NB4 (cell line): Measurements from ENCODE around the gene DRC1.

Source experiments
- DNase-seq: peaks from one replicate; pipeline ENCODE4 v3.0.0; 2010; ENCODE audit warnings: low read depth
- H3K4me3 ChIP-seq: one replicate; pipeline ENCODE4 v1.5.1; 2011; ENCODE audit warnings: mild to moderate bottlenecking, low read depth, low read length, moderate library complexity
- MYC ChIP-seq: IDR thresholded peaks from 2 replicates; pipeline ENCODE4 v1.6.1; 2011; ENCODE audit warnings: low read depth, low read length
- POLR2A ChIP-seq: IDR thresholded peaks from 2 replicates; pipeline ENCODE4 v1.6.1; 2011; ENCODE audit warnings: mild to moderate bottlenecking; ENCODE audit not compliant: insufficient read length; ENCODE audit errors: extremely low read depth
- TF ChIP-seq, protein P1 (sequence below): IDR thresholded peaks from 2 replicates; pipeline ENCODE4 v1.6.1; 2011; ENCODE audit warnings: low read depth, low read length
- TF ChIP-seq, protein P2 (sequence below): IDR thresholded peaks from one replicate; pipeline ENCODE4 v1.5.1; 2012; ENCODE audit warnings: low read depth, low read length

DRC1 gene

DNA sequence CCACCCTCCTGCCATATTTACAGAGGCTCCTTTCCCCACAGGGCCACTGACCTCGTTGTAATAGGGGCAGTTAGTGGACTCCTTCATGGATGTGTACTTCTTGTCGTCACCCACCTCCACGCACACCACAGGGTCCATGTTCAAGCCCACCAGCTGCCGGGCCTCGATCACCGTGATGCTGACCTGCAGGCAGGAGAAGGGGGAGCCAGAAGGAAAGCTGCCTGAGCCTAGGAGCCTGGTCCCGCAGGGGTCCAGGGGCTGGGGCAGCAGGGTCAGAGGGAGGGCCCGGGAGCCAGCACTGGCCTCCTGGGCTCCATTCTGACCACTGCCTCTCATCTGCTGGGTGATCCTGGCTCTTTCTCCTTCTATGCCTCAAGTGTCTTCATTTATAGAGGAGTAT, 93.2 kb downstream of the DRC1 start:
- no peak for TF ChIP-seq POLR2A
- TF ChIP-seq MYC: no peak
- TF ChIP-seq, protein P1, sequence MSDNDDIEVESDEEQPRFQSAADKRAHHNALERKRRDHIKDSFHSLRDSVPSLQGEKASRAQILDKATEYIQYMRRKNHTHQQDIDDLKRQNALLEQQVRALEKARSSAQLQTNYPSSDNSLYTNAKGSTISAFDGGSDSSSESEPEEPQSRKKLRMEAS: no peak
- TF ChIP-seq, protein P2, sequence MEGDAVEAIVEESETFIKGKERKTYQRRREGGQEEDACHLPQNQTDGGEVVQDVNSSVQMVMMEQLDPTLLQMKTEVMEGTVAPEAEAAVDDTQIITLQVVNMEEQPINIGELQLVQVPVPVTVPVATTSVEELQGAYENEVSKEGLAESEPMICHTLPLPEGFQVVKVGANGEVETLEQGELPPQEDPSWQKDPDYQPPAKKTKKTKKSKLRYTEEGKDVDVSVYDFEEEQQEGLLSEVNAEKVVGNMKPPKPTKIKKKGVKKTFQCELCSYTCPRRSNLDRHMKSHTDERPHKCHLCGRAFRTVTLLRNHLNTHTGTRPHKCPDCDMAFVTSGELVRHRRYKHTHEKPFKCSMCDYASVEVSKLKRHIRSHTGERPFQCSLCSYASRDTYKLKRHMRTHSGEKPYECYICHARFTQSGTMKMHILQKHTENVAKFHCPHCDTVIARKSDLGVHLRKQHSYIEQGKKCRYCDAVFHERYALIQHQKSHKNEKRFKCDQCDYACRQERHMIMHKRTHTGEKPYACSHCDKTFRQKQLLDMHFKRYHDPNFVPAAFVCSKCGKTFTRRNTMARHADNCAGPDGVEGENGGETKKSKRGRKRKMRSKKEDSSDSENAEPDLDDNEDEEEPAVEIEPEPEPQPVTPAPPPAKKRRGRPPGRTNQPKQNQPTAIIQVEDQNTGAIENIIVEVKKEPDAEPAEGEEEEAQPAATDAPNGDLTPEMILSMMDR: no peak
- DNase-seq: no peak
- H3K4me3 ChIP-seq: no peak overlapping the region

DNA sequence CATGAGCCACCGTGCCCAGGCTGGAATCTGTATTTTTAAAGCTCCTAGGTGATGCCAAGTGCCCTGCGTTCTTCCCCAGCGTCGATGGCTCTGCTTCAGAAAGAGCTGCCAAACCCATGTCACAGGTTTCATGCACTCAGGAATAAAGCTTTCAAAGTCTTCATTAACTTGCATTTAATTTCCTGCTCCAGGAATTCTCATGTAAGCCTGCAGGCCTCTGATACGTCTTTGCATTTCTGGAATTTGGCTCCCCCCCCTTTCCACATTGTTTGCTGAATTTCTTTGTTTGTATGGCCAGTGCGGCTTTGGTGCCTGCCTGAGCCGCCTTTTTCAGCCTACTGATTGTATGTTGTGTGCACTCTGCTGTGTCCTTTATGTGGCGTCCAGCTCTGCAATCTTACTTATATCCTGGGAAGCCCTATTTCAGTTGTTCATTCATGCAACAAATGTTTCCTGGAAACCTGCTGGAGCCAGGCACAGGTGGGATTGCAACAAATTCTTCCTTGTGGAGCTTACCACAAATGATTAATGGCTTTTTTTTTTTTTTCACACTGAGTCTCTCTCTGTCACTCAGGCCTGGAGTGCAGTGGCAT, 94.1 kb downstream of the DRC1 start:
- DNase-seq: no peak
- no peak overlapping the region for H3K4me3 ChIP-seq
- no peak for TF ChIP-seq POLR2A
- TF ChIP-seq, protein P1: no peak
- TF ChIP-seq, protein P2: no peak
- no peak for TF ChIP-seq MYC

DNA sequence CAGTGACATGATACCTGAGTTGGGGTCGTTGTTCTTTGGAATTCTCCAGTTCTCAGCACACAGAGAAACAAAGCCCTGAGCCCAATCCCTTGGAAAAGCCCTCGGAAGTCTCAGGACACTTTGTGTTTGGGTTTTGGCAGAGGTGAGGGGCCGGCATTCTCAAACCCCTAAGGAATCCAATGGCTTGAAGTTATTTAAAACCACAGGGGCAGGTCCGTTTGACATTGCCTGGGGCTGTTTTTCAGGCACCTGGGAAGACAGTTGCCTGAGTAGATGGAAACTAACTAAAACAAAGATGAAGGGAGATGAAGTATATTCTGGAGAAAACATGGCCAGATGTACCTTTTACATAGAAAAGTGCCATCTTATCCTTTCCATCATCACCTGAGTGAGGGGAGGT, 98.7 kb downstream of the DRC1 start:
- H3K4me3 ChIP-seq: no peak overlapping the region
- TF ChIP-seq, protein P2: no peak
- TF ChIP-seq MYC (no peak), POLR2A (no peak)
- TF ChIP-seq, protein P1: no peak
- no peak for DNase-seq

DNA sequence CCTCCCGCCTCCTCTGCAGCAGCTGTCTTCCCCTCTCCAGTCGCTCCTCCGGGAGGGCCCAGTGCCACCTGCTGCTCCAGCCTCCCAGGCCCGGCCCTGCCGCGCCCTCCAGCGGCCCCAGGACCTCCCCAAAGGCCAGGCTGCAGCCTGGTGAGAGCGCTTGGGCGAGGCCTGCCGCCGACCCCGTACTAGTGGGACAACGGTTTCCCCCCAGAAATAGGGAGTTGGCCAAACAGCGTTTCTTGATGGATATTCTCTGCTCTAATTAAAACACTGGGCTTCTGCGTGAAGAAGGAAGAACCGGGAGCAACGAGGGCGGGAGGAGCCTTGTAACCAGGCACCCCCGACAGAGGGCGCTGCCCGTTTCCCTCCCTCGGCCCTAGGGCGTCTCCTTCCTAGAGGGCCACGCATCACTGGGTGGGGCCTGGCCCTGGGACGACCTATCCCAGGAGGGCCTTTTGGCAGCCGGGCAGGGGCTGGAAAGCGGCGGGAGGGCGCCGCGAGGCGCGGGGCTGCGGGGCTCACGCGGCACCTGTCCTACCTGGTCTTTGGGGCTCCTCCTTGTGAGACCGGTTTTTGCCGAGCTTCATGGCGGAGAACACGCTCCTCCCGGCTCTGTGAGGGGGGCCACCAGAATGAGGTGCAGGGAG, 101.6 kb downstream of the DRC1 start:
- TF ChIP-seq, protein P2: peak; percentile 87
- TF ChIP-seq POLR2A (no peak), MYC (no peak)
- TF ChIP-seq, protein P1: no peak

DNA sequence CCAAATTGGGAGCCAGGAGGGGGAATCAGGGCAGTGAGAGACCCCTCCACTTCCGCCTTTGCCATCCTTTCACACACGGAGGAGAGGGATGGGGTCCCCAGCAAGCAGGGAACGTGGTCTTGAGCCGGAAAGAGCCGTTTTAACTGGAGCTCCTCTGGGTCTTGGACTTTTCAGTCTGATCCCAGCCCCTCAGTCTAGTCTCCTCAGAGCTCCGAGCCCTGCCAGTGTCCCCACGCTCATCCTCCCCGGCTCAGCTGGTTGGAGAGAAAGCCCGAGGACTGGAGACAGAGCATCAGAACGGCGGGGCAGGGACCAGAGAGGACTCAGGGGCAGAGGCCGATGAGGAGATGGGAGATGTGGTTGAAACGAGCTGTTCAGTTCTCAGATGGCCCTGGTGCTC, 102.3 kb downstream of the DRC1 start:
- no peak for TF ChIP-seq POLR2A
- TF ChIP-seq MYC: no peak
- TF ChIP-seq, protein P2: no peak
- TF ChIP-seq, protein P1: no peak
- DNase-seq: no peak
- no peak overlapping the region for H3K4me3 ChIP-seq

More for the DNA sequence above, 101.6 kb downstream of the DRC1 start:
- H3K4me3 ChIP-seq: no peak overlapping the region
- peak; percentile 72 for DNase-seq
